ENCODE measurements around the gene SUFU.
A peak's percentile ranks its signal among the peaks of the same experiment; 100 is the strongest.

Gene SUFU

GRCh38 chr10:102678842-102679289, 175.1 kb downstream of the SUFU start:
- no peak overlapping the region for H3K9ac ChIP-seq (ENCODE audit: low read length)
- no peak overlapping the region for H2AFZ ChIP-seq (ENCODE audit: low read depth, low read length, severe bottlenecking)
- no peaks in the 10 kb centered on the region for H3F3A ChIP-seq (ENCODE audit: insufficient read depth)
- H3K27ac ChIP-seq (ENCODE audit: low read depth, low read length): no peak overlapping the region
- no peaks in the 10 kb centered on the region for H3K9me3 ChIP-seq (ENCODE audit: insufficient read depth, low read length)
- H3K27me3 ChIP-seq (ENCODE audit: low read length): no peaks in the 10 kb centered on the region
- no peaks in the 10 kb centered on the region for H4K20me1 ChIP-seq (ENCODE audit: low read depth, low read length)
- H3K4me3 ChIP-seq (ENCODE audit: insufficient read depth, low read length, poor library complexity, severe bottlenecking): no peak overlapping the region
- no peaks in the 10 kb centered on the region for H3K9me2 ChIP-seq (replicated peaks; ENCODE audit: insufficient read depth, low read length)
- TF ChIP-seq CTCF (IDR thresholded peaks at IDR 0.05; ENCODE audit: insufficient read depth, low read length, poor library complexity, severe bottlenecking) (peak; percentile 48), EZH2phosphoT487 (conservative IDR thresholded peaks at IDR 0.05; ENCODE audit: low read length) (no peak)
- no peak overlapping the region for H3K4me2 ChIP-seq (ENCODE audit: low read depth, low read length, poor library complexity, severe bottlenecking)
- no peaks in the 10 kb centered on the region for H3K36me3 ChIP-seq (ENCODE audit: low read length)
- H3K79me2 ChIP-seq (ENCODE audit: insufficient read depth, low read length): no peaks in the 10 kb centered on the region

GRCh38 chr10:102679596-102679995, 175.8 kb downstream of the SUFU start:
- Histone ChIP-seq H3K79me2 (ENCODE audit: insufficient read depth, low read length) (no peaks in the 10 kb centered on the region), H3K9ac (ENCODE audit: low read length) (no peak overlapping the region), H3K27ac (ENCODE audit: low read depth, low read length) (no peak overlapping the region), H3K9me2 (replicated peaks; ENCODE audit: insufficient read depth, low read length) (no peaks in the 10 kb centered on the region), H4K20me1 (ENCODE audit: low read depth, low read length) (no peaks in the 10 kb centered on the region), H3K36me3 (ENCODE audit: low read length) (no peaks in the 10 kb centered on the region), H3K4me2 (ENCODE audit: low read depth, low read length, poor library complexity, severe bottlenecking) (no peak overlapping the region), H3K4me3 (ENCODE audit: insufficient read depth, low read length, poor library complexity, severe bottlenecking) (no peak overlapping the region), H3K27me3 (ENCODE audit: low read length) (no peaks in the 10 kb centered on the region), H3K9me3 (ENCODE audit: insufficient read depth, low read length) (no peaks in the 10 kb centered on the region), H3F3A (ENCODE audit: insufficient read depth) (no peaks in the 10 kb centered on the region), H2AFZ (ENCODE audit: low read depth, low read length, severe bottlenecking) (no peak overlapping the region)
- TF ChIP-seq EZH2phosphoT487 (conservative IDR thresholded peaks at IDR 0.05; ENCODE audit: low read length) (no peak), CTCF (IDR thresholded peaks at IDR 0.05; ENCODE audit: insufficient read depth, low read length, poor library complexity, severe bottlenecking) (no peak)

DNA sequence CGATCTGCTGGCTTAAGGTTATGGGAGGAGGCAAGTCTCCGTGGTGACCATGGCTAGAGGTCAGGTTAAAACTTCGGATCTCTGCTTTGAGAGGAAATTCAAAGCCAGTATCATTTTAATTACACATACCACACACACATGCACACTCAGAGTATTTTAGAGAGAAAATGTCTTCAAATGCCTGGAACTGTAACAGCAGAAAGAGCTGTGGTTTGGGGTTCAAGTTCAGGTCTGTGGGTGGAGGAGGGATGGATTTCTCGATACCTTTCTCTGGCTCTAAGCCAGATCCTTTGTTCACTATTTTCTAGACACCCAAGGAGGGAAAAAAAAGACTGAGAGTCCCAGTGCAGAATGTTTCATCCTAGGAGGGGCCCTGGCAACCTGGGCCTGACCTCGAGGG, 177.9 kb downstream of the SUFU start:
- H3K9me3 ChIP-seq (ENCODE audit: insufficient read depth, low read length): no peaks in the 10 kb centered on the region
- H3K9ac ChIP-seq (ENCODE audit: low read length): no peak overlapping the region
- H3K27ac ChIP-seq (ENCODE audit: low read depth, low read length): no peak overlapping the region
- no peaks in the 10 kb centered on the region for H4K20me1 ChIP-seq (ENCODE audit: low read depth, low read length)
- no peak overlapping the region for H2AFZ ChIP-seq (ENCODE audit: low read depth, low read length, severe bottlenecking)
- H3F3A ChIP-seq (ENCODE audit: insufficient read depth): no peaks in the 10 kb centered on the region
- H3K9me2 ChIP-seq (replicated peaks; ENCODE audit: insufficient read depth, low read length): no peaks in the 10 kb centered on the region
- H3K4me2 ChIP-seq (ENCODE audit: low read depth, low read length, poor library complexity, severe bottlenecking): no peak overlapping the region
- no peaks in the 10 kb centered on the region for H3K79me2 ChIP-seq (ENCODE audit: insufficient read depth, low read length)
- H3K36me3 ChIP-seq (ENCODE audit: low read length): no peaks in the 10 kb centered on the region
- H3K4me3 ChIP-seq (ENCODE audit: insufficient read depth, low read length, poor library complexity, severe bottlenecking): no peak overlapping the region
- no peak for TF ChIP-seq CTCF (IDR thresholded peaks at IDR 0.05; ENCODE audit: insufficient read depth, low read length, poor library complexity, severe bottlenecking)
- TF ChIP-seq EZH2phosphoT487 (conservative IDR thresholded peaks at IDR 0.05; ENCODE audit: low read length): no peak
- no peaks in the 10 kb centered on the region for H3K27me3 ChIP-seq (ENCODE audit: low read length)

All from SU-DHL-6 (cell line).